Measurements from ENCODE around the gene NAT10. TPM values are rescaled to one million over a fixed set of nuclear protein-coding genes. Genes with fewer than 3 reads are reported as not detected.

Gene NAT10
- total and polyA plus RNA-seq, 3 donors from 2014 or later: 47.7 to 50.5 (median 49.9) TPM

DNA sequence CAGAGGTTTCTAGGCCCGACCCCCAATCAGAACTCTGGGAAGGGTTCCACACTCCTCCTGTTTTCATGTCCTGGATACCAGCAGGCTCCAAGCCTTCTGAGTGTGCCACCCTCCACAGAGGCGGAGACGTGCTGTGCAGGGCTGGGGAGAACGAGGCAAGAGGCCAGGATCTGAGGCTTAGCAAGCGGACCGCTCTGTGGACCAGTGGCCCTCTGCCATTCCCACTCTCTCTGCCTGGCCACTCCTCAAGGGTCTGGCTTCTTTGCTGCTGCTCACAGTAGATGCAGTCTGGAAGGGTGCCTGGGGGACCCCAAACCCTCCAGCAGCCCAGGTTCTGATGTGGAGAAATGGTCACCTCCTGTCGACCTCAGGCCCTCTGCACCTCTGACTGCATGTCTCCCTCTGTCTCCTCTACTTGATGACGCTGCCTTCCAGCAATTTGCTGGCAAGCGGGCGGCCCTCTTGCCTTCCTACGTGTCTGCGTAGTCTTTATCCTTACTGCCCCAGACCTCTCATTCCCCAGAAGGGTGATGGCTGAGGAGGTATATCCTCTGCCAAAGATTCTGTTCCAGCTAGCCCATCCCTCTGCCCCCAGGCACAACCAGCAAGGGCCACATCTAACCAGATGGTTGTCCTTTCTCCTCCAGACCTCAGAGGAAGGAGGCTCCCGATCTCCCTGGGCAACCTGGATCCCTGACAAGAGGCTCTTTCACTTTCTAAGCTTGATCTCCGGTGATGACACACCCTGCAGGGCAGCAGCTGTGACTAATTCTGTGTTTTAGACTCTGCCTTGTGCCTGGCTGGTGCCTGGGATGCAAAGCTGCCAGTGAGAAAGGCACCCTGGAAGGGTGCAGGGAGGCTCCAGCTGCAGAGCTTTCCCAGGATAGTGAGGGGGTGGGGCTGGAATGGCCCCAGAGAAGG lies 87.3 kb downstream of the NAT10 start:
- intact Hi-C loops (cut with DNase I; ENCODE audit: low total_unique reads): no loop called here
- WGBS, 2 donors: 57 to 62% methylated on average over 12 to 13 of the region's 14 CpGs
- Histone ChIP-seq H3K36me3 (ENCODE audit: low read depth, missing control alignments) (no peaks in the 10 kb centered on the region), H3K27me3 (no peaks in the 10 kb centered on the region), H3K9me3 (no peaks in the 10 kb centered on the region), H3K4me1 (peaks cover 12% of the 10 kb centered on the region), H3K4me3 (no peak overlapping the region), H3K27ac (peak overlapping the region in 1 of 2 donors; percentile 64)
- DNase-seq: peak; percentile 50
- TF ChIP-seq POLR2A (IDR thresholded peaks at IDR 0.05): no peak
- TF ChIP-seq, protein P1, sequence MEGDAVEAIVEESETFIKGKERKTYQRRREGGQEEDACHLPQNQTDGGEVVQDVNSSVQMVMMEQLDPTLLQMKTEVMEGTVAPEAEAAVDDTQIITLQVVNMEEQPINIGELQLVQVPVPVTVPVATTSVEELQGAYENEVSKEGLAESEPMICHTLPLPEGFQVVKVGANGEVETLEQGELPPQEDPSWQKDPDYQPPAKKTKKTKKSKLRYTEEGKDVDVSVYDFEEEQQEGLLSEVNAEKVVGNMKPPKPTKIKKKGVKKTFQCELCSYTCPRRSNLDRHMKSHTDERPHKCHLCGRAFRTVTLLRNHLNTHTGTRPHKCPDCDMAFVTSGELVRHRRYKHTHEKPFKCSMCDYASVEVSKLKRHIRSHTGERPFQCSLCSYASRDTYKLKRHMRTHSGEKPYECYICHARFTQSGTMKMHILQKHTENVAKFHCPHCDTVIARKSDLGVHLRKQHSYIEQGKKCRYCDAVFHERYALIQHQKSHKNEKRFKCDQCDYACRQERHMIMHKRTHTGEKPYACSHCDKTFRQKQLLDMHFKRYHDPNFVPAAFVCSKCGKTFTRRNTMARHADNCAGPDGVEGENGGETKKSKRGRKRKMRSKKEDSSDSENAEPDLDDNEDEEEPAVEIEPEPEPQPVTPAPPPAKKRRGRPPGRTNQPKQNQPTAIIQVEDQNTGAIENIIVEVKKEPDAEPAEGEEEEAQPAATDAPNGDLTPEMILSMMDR (IDR thresholded peaks at IDR 0.05): no peak

DNA sequence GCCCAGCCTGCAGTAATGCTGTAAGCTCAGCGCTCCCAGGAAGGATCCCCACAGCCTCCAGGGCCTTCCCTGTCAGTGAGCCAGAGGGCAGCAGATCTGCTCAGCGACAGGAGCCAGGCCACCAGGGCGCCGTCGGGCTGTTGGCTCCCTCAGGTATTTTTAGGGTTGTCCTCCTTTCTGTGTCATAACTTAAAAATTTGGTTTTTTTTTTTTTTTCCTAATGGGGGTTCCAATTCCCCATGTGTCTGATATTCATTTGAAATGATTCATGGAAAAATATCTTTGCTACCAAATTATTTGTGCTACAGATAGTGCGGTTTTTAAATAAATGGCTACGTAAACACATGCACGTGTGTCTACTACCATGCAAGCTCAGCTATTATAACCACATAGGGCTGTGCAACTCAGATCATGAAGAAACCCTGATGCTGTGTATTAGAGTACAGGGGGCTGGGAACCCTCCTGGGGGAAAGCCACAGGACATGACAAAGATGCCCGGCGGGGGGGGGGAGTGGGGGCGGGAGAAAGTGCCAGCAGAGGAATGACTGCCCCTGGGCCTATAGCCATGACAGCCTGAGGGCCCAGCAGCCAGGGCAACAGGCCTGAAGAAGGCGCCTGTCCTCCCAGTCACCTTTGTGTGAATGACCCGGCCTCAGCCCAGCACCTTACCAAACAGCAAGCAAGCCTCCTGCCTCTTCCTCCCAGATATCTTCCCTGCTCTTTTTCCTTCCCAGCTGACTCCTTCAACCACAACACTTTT lies 89.3 kb downstream of the NAT10 start:
- Histone ChIP-seq H3K9me3 (no peaks in the 10 kb centered on the region), H3K36me3 (ENCODE audit: low read depth, missing control alignments) (no peaks in the 10 kb centered on the region), H3K4me1 (peaks cover 6% of the 10 kb centered on the region), H3K27ac (no peak overlapping the region), H3K4me3 (no peak overlapping the region), H3K27me3 (no peaks in the 10 kb centered on the region)
- no peak for TF ChIP-seq POLR2A (IDR thresholded peaks at IDR 0.05)
- TF ChIP-seq, protein P1 (IDR thresholded peaks at IDR 0.05): no peak
- 83 to 91% methylated on average over 13 of the region's 13 CpGs for WGBS, 2 donors
- DNase-seq: no peak
- intact Hi-C loops (cut with DNase I; ENCODE audit: low total_unique reads): no loop called here

Small RNA genes within 50 kb of the gene (small RNA-seq; reads per million reads assigned to genes)
- 0 reads per million in 2 donors for gene RF00019

Other genes starting within 250 kb of the NAT10 start
- gene LMO2, start 213.6 kb upstream of the NAT10 start, total RNA-seq: 1 to 10 TPM; 6.5 to 8.1 TPM
- gene LMO2, start 213.6 kb upstream of the NAT10 start, polyA plus RNA-seq (ENCODE audit: insufficient read depth, low read depth, low replicate concordance): 18.3 TPM
- 100 to 1,000 TPM; 281 to 377 TPM for gene CAPRIN1, start 53.9 kb upstream of the NAT10 start, total RNA-seq
- gene CAPRIN1, start 53.9 kb upstream of the NAT10 start, polyA plus RNA-seq (ENCODE audit: insufficient read depth, low read depth, low replicate concordance): 419 TPM